ENCODE results near the gene P4HB.
A peak's percentile ranks its signal among the peaks of the same experiment; 100 is the strongest.

The P4HB gene

DNA sequence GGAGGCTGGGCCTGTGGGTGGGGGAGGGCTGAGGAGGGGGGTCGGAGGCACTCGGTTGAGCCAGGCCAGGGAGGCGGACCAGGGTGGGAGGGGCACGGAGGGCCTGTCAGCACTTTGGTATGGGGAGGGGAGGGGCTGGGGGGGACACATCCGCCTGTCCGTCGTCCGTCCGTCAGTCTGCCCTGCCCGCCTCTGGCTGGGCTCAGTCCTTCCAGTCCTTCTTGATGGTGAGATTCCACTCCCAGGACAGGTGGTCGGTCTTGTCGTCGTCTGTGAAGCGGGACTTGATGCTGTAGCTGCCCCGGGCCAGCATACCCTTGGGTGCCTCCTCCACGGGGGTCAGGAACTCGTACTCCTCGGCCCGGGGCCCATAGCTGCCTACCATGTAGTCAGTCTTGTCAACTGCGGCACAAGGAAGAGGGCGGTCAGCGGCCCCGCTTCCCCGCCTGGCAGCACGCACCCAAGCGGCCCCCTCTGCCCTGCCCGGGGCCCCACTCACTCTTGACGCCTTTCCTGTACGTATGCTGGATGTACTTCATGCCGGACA is 8.4 kb upstream of the P4HB start:
- peak overlapping the region; percentile 83 for H3K4me3 Mint-ChIP-seq
- no peaks in the 10 kb centered on the region for H3K27me3 Mint-ChIP-seq
- intact Hi-C loops (cut with micrococcal nuclease), result loop anchor here (10.0 kb wide), 1 partner anchor 56 kb away; the partner anchor contains the start of gene MAFG
- H3K27ac Mint-ChIP-seq, result peak overlapping the region; percentile 83
- H3K36me3 Mint-ChIP-seq (ENCODE audit: low read depth), result peaks cover 79% of the 10 kb centered on the region
- no peaks in the 10 kb centered on the region for H3K9me3 Mint-ChIP-seq
- peaks cover 60% of the 10 kb centered on the region for H3K4me1 Mint-ChIP-seq (ENCODE audit: low read depth)

DNA sequence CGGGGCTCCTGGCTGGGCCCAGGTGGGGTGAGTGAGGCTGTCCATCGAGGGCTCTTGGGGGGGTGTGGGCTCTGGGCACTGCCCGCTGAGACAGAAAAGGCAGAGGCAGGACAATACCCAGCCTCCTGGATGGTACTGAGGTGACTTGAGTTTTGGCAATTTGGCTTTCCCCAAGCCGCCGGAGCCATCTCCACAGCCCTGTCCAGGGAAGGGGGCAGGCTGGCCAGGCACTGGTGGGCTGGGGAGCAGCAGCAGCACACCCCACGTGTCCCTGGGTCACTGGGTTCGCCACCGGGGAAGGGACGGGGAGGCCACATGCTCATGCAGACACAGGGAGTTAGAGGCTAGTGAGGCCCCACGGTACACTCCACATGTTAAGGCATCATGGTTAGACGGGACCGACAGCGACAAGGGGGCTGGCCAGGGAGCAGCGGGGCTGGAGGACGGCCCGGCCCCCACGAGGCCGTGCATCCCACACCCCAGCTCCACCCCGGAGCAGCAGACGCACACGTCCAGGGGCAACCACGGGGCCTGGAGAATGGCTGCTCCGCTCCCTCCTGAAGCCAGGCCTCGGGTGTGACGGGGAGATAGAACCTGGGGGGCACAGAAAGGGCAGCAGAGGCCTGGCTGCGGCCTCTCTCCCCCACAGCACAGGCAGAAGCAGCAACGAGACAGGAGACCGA is 7.8 kb upstream of the P4HB start:
- intact Hi-C loops (cut with micrococcal nuclease), result loop anchor here (10.0 kb wide), 1 partner anchor 57 kb away; the partner anchor contains the start of gene MAFG
- H3K4me3 Mint-ChIP-seq, result peak overlapping the region; percentile 48
- H3K4me1 Mint-ChIP-seq (ENCODE audit: low read depth), result peaks cover 64% of the 10 kb centered on the region
- H3K27me3 Mint-ChIP-seq, result no peaks in the 10 kb centered on the region
- no peaks in the 10 kb centered on the region for H3K9me3 Mint-ChIP-seq
- peak overlapping the region; percentile 38 for H3K27ac Mint-ChIP-seq
- peaks cover 85% of the 10 kb centered on the region for H3K36me3 Mint-ChIP-seq (ENCODE audit: low read depth)

DNA sequence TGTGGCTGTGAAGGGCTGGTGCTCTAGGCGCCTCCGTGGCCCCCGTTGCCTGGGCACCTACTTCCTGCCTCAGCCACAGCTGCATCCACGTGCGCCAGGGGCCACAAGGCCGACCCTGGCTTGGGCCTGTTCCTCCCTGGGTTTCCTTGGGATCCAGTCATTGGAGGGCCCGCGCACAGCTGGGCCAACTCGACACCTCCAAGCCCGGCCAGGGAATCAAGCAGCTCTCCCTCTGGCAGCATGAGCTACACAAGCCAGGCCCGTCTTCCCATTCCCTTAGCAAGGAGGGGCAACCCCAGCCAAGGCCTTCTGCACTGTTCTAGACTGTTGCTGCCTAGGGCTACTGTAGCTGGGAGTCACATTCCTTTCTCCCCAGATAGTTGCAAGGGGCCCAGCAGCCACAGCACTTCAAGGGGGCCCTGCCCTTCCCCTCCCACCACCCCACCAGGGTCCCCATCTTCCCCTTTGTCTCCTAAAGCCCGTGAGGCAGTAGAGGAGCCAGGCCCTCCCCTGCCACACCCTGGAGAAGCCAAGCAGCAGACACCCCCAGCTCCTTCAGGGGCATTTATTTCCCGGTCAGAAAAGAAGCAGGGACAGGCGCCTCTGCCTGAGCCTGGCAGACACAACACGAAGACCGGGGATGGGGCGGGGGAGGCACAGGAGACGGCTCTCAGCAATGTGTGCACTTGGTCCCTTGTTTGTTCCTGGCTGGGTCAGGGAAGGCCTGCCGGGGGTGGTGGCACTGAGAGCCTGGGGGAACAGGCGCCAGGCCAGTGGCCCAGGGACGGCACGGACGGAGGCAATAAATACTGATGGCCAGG is 7.0 kb upstream of the P4HB start:
- Mint-ChIP-seq H3K4me3 (peak overlapping the region; percentile 9), H3K4me1 (ENCODE audit: low read depth) (peaks cover 64% of the 10 kb centered on the region)
- intact Hi-C loops (cut with micrococcal nuclease), result loop anchor here (10.0 kb wide), 1 partner anchor 57 kb away; the partner anchor contains the start of gene MAFG

DNA sequence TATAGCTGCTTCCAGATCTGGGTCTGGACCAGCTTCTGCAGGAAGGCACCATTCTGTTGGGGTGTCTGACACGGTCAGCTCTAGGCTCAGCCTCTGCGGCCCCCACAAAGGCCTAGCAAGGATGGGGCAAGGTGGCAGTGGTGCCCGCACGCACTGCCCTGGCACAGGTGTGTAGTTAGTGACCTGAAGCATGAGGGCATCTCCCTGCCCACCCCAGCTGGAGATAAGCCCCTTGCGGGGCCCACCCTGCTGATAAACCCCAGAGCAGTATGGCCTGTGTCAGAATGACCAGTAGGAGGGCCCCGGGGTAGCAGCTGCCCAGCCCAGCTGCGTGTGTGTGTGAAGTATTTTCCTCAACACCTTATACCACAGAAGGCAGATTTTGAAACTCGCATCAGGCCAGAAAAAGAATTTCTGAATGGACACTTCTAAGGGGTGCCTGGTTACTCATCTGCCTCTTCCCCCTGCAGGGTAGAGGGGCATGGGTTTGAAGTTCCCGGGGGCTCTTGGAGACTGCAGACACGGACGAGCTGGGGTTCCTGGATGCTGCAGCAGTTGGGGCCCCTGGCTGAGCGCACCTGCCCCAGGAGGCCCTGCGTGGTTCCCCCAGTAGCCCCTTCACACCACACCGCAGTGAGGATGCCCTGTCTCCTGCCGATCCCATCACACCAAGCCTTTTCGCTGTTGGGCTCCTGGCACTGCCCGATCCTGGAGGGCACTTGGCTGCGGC is 6.3 kb upstream of the P4HB start:
- Mint-ChIP-seq H3K27me3 (no peaks in the 10 kb centered on the region), H3K9me3 (no peaks in the 10 kb centered on the region), H3K27ac (peak overlapping the region; percentile 38), H3K4me3 (no peak overlapping the region), H3K4me1 (ENCODE audit: low read depth) (peaks cover 59% of the 10 kb centered on the region), H3K36me3 (ENCODE audit: low read depth) (peaks cover 88% of the 10 kb centered on the region)
- intact Hi-C loops (cut with micrococcal nuclease), result loop anchor here (10.0 kb wide), 1 partner anchor 58 kb away; the partner anchor contains the start of gene MAFG

More for the DNA sequence above, 7.0 kb upstream of the P4HB start:
- Mint-ChIP-seq H3K27ac (peak overlapping the region; percentile 38), H3K36me3 (ENCODE audit: low read depth) (peaks cover 92% of the 10 kb centered on the region), H3K27me3 (no peaks in the 10 kb centered on the region), H3K9me3 (no peaks in the 10 kb centered on the region)

DNA sequence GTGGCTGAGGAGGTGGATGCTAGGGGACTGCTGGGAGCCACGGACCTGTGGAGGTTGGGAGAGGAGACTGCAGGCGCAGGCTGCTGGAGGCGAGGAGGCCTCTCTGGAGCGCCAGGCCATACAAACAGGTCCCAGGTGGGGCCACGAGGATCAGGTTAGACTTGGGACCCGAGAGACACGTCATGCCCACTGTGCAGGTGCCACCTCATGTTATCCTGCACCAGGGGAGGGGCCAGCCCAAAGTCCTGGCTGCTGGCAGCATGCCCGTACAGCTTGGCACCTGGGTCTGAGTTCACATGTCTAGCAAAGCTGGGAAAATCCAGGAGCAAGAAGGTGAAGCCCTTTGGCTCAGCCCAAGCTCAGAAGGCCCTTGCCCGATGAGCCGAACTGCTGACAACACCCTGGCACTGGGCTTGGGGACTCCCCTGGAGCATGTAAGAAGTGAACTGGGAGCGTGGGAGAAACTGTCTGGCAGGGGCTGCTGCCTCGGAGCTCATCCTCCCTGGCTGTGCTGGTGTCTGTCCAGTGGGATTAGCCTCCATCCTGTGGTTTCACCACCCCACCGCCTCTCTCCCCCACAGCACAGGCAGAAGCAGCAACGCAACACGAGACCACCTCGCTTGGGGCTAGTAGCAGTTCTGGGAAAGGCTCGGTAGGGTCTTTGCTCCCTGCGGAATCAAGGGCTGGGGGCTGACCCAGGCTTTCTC is 5.6 kb upstream of the P4HB start:
- peak overlapping the region; percentile 38 for H3K27ac Mint-ChIP-seq
- intact Hi-C loops (cut with micrococcal nuclease), result loop anchor here (10.0 kb wide), 1 partner anchor 59 kb away; the partner anchor contains the start of gene MAFG
- H3K36me3 Mint-ChIP-seq (ENCODE audit: low read depth), result peaks cover 88% of the 10 kb centered on the region
- peaks cover 59% of the 10 kb centered on the region for H3K4me1 Mint-ChIP-seq (ENCODE audit: low read depth)
- no peaks in the 10 kb centered on the region for H3K27me3 Mint-ChIP-seq
- no peaks in the 10 kb centered on the region for H3K9me3 Mint-ChIP-seq
- H3K4me3 Mint-ChIP-seq, result no peak overlapping the region

DNA sequence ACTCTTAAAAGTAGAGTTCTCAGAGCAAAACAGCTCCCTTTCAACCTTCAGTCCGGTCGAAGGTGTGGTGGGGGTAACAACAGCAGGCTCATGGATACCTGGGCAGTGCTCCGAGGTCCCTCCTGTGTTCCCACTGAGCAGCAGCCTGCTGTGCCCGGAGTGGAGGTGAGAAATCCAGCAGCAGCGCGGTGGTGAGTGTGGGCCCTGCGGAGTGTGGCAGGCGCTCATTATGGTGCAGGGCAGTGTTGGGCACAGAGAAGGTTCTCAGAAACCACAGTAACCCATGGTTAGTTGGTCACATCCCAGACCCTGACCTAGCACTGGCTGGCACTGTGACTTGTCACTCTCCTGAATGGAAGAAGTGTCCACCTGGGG is 5.0 kb upstream of the P4HB start:
- Mint-ChIP-seq H3K9me3 (no peaks in the 10 kb centered on the region), H3K27ac (no peak overlapping the region), H3K27me3 (no peaks in the 10 kb centered on the region), H3K4me1 (ENCODE audit: low read depth) (peaks cover 59% of the 10 kb centered on the region), H3K4me3 (no peak overlapping the region), H3K36me3 (ENCODE audit: low read depth) (peaks cover 88% of the 10 kb centered on the region)
- intact Hi-C loops (cut with micrococcal nuclease), result loop anchor here (10.0 kb wide), 1 partner anchor 59 kb away; the partner anchor contains the start of gene MAFG

DNA sequence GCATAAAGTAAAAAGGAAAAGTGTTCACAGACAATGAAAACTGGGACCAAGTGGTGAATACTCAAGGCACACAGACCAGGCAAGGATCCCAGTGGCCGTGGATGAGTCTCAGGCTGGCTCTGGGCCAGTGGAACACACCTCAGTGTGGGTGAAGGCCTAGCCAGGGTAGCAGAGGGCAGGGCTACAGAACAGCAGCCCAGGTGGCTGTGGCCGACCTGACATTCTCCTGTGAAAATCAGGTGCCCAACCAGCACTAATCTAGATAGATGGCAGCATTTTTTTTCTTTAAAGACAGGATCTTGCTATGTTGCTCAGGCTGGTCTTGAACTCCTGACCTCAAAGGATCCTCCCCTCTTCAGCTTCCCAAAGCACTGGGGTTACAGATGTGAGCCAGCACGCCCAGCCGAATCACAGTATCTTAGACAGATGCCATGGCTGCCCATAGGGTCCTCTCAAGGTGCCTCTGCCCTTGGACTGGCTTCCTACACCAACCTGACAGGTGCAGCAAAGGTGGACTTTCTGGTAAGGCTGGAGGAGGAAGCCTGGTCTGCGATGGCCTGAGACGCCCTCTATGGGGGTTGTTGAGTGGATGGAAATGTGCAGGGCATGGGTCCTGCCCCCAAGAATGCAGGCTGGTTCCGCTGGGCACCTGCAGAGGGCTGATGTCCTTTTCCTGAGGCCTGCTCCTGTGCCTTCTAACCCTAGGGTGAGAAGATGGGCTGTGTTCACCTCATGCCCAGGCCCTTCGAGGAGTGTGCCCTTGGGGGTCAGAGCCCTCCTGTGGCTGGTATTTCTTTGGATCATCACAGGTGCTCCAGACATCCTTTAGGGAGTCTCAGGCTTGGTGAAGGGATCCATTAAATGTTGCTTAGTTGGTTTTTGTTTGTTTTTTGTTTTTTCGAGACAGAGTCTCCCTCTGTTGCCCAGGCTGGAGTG is 3.8 kb upstream of the P4HB start:
- Mint-ChIP-seq H3K27ac (no peak overlapping the region), H3K27me3 (no peaks in the 10 kb centered on the region), H3K36me3 (ENCODE audit: low read depth) (peaks cover 87% of the 10 kb centered on the region), H3K9me3 (no peaks in the 10 kb centered on the region), H3K4me1 (ENCODE audit: low read depth) (peaks cover 54% of the 10 kb centered on the region), H3K4me3 (no peak overlapping the region)
- intact Hi-C loops (cut with micrococcal nuclease), result loop anchor here (5.0 to 10.0 kb wide), 2 partner anchors 42 to 61 kb away; partner anchors contain the start of gene MAFG

DNA sequence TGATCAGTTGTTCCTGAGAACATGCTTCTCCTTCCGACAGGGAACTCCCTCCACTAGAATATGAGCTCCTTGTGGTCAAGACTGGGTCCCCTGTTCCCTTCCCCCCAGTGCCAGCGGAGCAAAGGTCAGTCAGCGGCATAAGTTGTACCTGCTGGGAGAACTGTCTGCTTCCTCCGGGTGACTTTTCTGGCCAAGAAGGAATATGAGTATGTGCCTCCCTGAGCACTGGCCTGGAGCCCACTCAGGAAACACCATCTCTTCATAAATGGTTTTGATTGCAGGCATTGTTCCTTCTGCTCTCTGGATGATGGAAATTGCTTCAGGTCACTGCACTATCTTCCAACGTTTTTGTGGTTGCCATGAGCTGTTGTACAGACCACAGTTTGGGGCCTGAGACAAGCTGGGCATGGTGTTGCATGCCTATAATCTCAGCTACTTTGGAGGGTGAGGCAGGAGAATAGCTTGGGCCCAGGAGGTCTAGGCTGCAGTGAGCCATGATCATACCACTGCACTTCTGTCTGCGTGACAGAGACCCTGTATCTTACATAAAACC is 2.9 kb upstream of the P4HB start:
- Mint-ChIP-seq H3K4me1 (ENCODE audit: low read depth) (peaks cover 54% of the 10 kb centered on the region), H3K9me3 (no peaks in the 10 kb centered on the region), H3K36me3 (ENCODE audit: low read depth) (peaks cover 87% of the 10 kb centered on the region), H3K27me3 (no peaks in the 10 kb centered on the region), H3K27ac (peak overlapping the region; percentile 64), H3K4me3 (peak overlapping the region; percentile 42)
- intact Hi-C loops (cut with micrococcal nuclease), result loop anchor here (5.0 to 10.0 kb wide), 2 partner anchors 41 to 62 kb away; partner anchors contain the start of gene MAFG

DNA sequence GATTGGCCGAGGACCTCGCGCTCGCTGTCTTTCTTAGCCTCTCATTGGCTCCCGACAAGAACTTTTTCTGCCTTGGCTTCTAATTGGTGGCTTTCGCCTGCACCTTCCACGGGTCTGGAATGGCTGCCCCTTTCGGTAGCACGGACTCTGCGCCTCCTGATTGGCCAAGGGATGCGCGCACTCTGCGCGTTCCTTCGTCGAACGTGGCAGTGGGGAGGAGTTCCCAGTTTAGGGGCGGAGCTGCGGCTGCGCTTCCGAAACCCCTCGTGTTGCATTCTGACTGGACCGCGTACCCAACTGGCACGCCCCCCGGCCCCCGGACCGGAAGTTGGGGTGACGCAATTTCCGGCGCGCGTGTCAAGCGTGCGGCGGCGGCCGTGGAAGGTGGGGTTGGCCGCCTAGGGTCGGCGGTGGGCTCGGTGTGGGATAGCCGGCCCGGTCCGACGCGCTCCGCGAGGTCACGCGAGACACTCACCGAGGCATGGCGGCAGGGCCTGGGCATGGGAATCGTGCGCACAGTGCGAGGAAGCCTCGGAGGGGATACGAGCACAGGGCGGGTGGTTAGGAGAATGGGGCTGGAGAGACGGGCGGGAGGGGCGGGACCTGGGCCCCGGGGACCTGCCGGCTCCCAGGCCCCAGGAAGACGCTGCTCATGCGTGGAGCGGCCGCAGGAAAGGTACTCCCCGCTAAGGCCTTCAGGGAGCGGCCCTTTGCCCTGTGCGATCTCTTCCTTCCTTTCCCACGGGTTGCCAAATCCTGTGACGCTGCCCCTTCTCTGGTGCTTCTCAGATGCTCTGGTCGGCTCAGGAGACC is 627 bp upstream of the P4HB start:
- H3K4me1 Mint-ChIP-seq (ENCODE audit: low read depth), result peaks cover 48% of the 10 kb centered on the region
- no peaks in the 10 kb centered on the region for H3K27me3 Mint-ChIP-seq
- intact Hi-C loops (cut with micrococcal nuclease), result loop anchor here (1.0 to 10.0 kb wide), 4 partner anchors 10 to 64 kb away; partner anchors contain the start of genes ALYREF, ANAPC11, ARHGDIA and MAFG
- peak overlapping the region; percentile 98 for H3K27ac Mint-ChIP-seq
- peaks cover 87% of the 10 kb centered on the region for H3K36me3 Mint-ChIP-seq (ENCODE audit: low read depth)
- no peaks in the 10 kb centered on the region for H3K9me3 Mint-ChIP-seq
- H3K4me3 Mint-ChIP-seq, result peak overlapping the region; percentile 97

DNA sequence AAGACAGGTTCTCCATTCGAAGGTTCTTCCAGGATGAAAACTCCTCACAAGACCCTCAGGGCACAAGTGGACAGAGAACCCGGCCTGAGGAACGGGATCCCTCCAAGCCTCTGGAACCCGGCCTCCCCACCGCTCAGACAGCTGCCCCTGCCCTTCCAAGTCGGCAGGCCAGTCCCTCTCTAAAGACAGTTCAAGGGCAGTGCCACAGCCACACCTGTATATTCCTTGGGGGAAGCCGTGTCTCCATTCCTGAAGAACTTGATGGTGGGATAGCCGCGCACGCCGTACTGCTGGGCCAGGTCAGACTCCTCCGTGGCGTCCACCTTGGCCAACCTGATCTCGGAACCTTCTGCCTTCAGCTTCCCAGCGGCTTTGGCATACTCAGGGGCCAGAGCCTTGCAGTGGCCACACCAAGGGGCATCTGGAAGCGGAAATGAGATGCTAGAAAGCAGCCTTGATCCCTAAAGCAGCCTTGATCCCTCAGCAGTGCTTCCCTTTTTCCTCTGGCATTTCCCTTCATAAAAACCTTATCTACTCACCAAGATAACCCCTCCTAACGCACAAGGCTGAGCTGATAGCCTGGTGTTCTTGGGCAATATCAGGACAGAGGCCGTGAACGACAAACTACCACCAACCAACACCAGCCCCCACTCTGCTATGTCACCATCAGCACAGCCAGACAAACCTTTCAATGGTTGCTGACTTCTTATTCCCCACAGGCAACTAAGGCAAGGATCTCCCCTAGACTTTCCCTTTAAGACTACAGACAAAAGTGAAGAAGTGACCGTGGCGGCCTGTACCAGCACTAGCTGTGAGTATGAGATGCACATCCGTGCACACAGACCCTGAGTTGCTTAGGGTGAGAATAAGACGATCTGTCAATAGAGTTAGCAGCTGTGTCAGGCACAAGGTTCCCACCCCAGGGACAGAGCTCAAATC is 1.1 kb downstream of the P4HB start:
- peaks cover 49% of the 10 kb centered on the region for H3K4me1 Mint-ChIP-seq (ENCODE audit: low read depth)
- intact Hi-C loops (cut with micrococcal nuclease), result no loop called here
- peak overlapping the region; percentile 82 for H3K4me3 Mint-ChIP-seq
- peak overlapping the region; percentile 98 for H3K27ac Mint-ChIP-seq
- no peaks in the 10 kb centered on the region for H3K9me3 Mint-ChIP-seq
- no peaks in the 10 kb centered on the region for H3K27me3 Mint-ChIP-seq
- H3K36me3 Mint-ChIP-seq (ENCODE audit: low read depth), result peaks cover 87% of the 10 kb centered on the region
